Measurements from ENCODE around the gene PPIE.

GRCh38 chr1:39776400-39776713, 37.7 kb downstream of the PPIE start:
- TF ChIP-seq ZFP30 (CRISPR knock-in tag; IDR thresholded peaks at IDR 0.05) (no peak), ESRRG (CRISPR knock-in tag; IDR thresholded peaks at IDR 0.05) (no peak), ZFP3 (CRISPR knock-in tag; IDR thresholded peaks at IDR 0.05) (no peak), RARB (CRISPR knock-in tag; IDR thresholded peaks at IDR 0.05) (no peak), SNAI2 (CRISPR knock-in tag; IDR thresholded peaks at IDR 0.05) (no peak), CREB5 (CRISPR knock-in tag; IDR thresholded peaks at IDR 0.05; ENCODE audit: low read depth) (no peak), TCF4 (CRISPR knock-in tag; IDR thresholded peaks at IDR 0.05; ENCODE audit: borderline replicate concordance) (no peak), GLIS3 (CRISPR knock-in tag; IDR thresholded peaks at IDR 0.05) (no peak), ISL1 (CRISPR knock-in tag; IDR thresholded peaks at IDR 0.05) (no peak), CSDC2 (CRISPR knock-in tag; IDR thresholded peaks at IDR 0.05) (no peak), PPARA (CRISPR knock-in tag; IDR thresholded peaks at IDR 0.05; ENCODE audit: borderline replicate concordance) (no peak), ARNTL (CRISPR knock-in tag; IDR thresholded peaks at IDR 0.05; ENCODE audit: borderline replicate concordance, low read depth) (no peak), PATZ1 (CRISPR knock-in tag; IDR thresholded peaks at IDR 0.05; ENCODE audit: borderline replicate concordance) (no peak)
